HG02885 (cell line): Measurements from ENCODE around the gene KCNG3.
A peak's percentile ranks its signal among the peaks of the same experiment; 100 is the strongest.

Experiments used
- ATAC-seq: cut with Tn5 transposase; IDR thresholded peaks from one replicate; pipeline ENCODE4 v1.9.1; 2021; ENCODE audit warnings: mild to moderate bottlenecking; ENCODE audit not compliant: unreplicated experiment, poor library complexity

Gene KCNG3

GRCh38 chr2:42493468-42494354 lies at the start of gene KCNG3:
KCNG3 (minus strand) TSS chr2:42493982; CDS start chr2:42493501, 481 bp downstream.
- ATAC-seq = peak; percentile 72

GRCh38 chr2:42542871-42543270 lies 49.1 kb upstream of the KCNG3 start:
- no peak for ATAC-seq

- no peak for ATAC-seq
These were observed 43.7 kb upstream of the KCNG3 start for GRCh38 chr2:42537493-42537892.

- no peak for ATAC-seq
These were observed 38.6 kb upstream of the KCNG3 start for GRCh38 chr2:42532397-42532796.

- ATAC-seq = no peak
These were observed 29.6 kb upstream of the KCNG3 start for GRCh38 chr2:42523341-42523740.

- no peak for ATAC-seq
These were observed 28.3 kb upstream of the KCNG3 start for GRCh38 chr2:42522035-42522434.

GRCh38 chr2:42519624-42520023 lies 25.8 kb upstream of the KCNG3 start:
- no peak for ATAC-seq

GRCh38 chr2:42516418-42516901 lies 22.7 kb upstream of the KCNG3 start:
- ATAC-seq = no peak

- no peak for ATAC-seq
These were observed 19.6 kb upstream of the KCNG3 start for GRCh38 chr2:42513252-42513918.

- ATAC-seq = no peak
These were observed 16.9 kb upstream of the KCNG3 start for GRCh38 chr2:42510608-42511243.

GRCh38 chr2:42510191-42510590 lies 16.4 kb upstream of the KCNG3 start:
- ATAC-seq = no peak

GRCh38 chr2:42504364-42505230 lies 10.8 kb upstream of the KCNG3 start:
- no peak for ATAC-seq

- ATAC-seq = no peak
These were observed 9.5 kb upstream of the KCNG3 start for GRCh38 chr2:42503291-42503690.

- ATAC-seq = no peak
These were observed 4.7 kb upstream of the KCNG3 start for GRCh38 chr2:42498497-42498896.

- ATAC-seq = no peak
These were observed 1.8 kb upstream of the KCNG3 start for GRCh38 chr2:42495611-42496010.

GRCh38 chr2:42495234-42495581 lies 1.4 kb upstream of the KCNG3 start:
- no peak for ATAC-seq

GRCh38 chr2:42494355-42495233 lies 812 bp upstream of the KCNG3 start:
- ATAC-seq = peak; percentile 62

- no peak for ATAC-seq
These were observed 903 bp downstream of the KCNG3 start for GRCh38 chr2:42492691-42493467.
